Ishikawa (cell line): Measurements from ENCODE around the gene ARMC9.

ENCODE experiments used
- CEBPB ChIP-seq: IDR thresholded peaks from 2 replicates; pipeline ENCODE4 v1.6.1; 2012
- CREB1 ChIP-seq: IDR thresholded peaks from 2 replicates; pipeline ENCODE4 v1.6.1; 2012; ENCODE audit warnings: low read depth
- EGR1 ChIP-seq: IDR thresholded peaks from 2 replicates; pipeline ENCODE4 v1.6.1; 2012
- EP300 ChIP-seq: IDR thresholded peaks from 2 replicates; pipeline ENCODE4 v1.6.1; 2012; ENCODE audit warnings: borderline replicate concordance
- FOXM1 ChIP-seq: IDR thresholded peaks from 2 replicates; pipeline ENCODE4 v1.6.1; 2012; ENCODE audit warnings: low read depth, borderline replicate concordance
- MAX ChIP-seq: IDR thresholded peaks from 2 replicates; pipeline ENCODE4 v1.6.1; 2012
- NFIC ChIP-seq: IDR thresholded peaks from 2 replicates; pipeline ENCODE4 v1.6.1; 2012
- RAD21 ChIP-seq: IDR thresholded peaks from 2 replicates; pipeline ENCODE4 v1.6.1; 2012; ENCODE audit warnings: low read depth
- REST ChIP-seq: IDR thresholded peaks from 2 replicates; pipeline ENCODE4 v1.6.1; 2012; ENCODE audit warnings: low read depth, mild to moderate bottlenecking
- TAF1 ChIP-seq: IDR thresholded peaks from 2 replicates; pipeline ENCODE4 v1.6.1; 2012; ENCODE audit warnings: low read depth, mild to moderate bottlenecking
- TCF12 ChIP-seq: IDR thresholded peaks from 2 replicates; pipeline ENCODE4 v1.6.1; 2012; ENCODE audit warnings: low read depth
- TEAD4 ChIP-seq: IDR thresholded peaks from 2 replicates; pipeline ENCODE4 v1.6.1; 2012
- USF1 ChIP-seq: IDR thresholded peaks from 2 replicates; pipeline ENCODE4 v1.6.1; 2012
- YY1 ChIP-seq: IDR thresholded peaks from 2 replicates; pipeline ENCODE4 v1.6.1; 2012; ENCODE audit warnings: low read depth
- ZBTB7A ChIP-seq: IDR thresholded peaks from 2 replicates; pipeline ENCODE4 v1.6.1; 2012; ENCODE audit warnings: low read depth

The ARMC9 gene

GRCh38 chr2:231351648-231352047, 153.2 kb downstream of the ARMC9 start:
- TF ChIP-seq NFIC (no peak), TCF12 (no peak), REST (no peak), FOXM1 (no peak), USF1 (no peak), TAF1 (no peak), YY1 (no peak), RAD21 (no peak), EP300 (no peak), CEBPB (no peak), ZBTB7A (no peak), CREB1 (no peak), EGR1 (no peak), MAX (no peak), TEAD4 (no peak)

- TF ChIP-seq TCF12 (no peak), CEBPB (no peak), TAF1 (no peak), CREB1 (no peak), YY1 (no peak), EGR1 (no peak), MAX (no peak), FOXM1 (no peak)
These were observed 155.0 kb downstream of the ARMC9 start for GRCh38 chr2:231353469-231353868.

GRCh38 chr2:231355508-231356465, 157.4 kb downstream of the ARMC9 start:
- TF ChIP-seq TCF12 (no peak), MAX (no peak), CEBPB (no peak), EP300 (no peak), YY1 (no peak), USF1 (no peak), CREB1 (no peak), NFIC (no peak), EGR1 (no peak), REST (no peak), TEAD4 (no peak), ZBTB7A (no peak), FOXM1 (no peak), TAF1 (no peak), RAD21 (no peak)

GRCh38 chr2:231356466-231356844, 158.0 kb downstream of the ARMC9 start:
- TF ChIP-seq RAD21 (no peak), FOXM1 (no peak), CEBPB (no peak), CREB1 (no peak), USF1 (no peak), TCF12 (no peak), YY1 (no peak), EP300 (no peak), NFIC (no peak), TEAD4 (no peak), EGR1 (no peak), TAF1 (no peak), ZBTB7A (no peak), MAX (no peak), REST (no peak)
